ENCODE results near the gene IGSF22.

The IGSF22 gene

DNA sequence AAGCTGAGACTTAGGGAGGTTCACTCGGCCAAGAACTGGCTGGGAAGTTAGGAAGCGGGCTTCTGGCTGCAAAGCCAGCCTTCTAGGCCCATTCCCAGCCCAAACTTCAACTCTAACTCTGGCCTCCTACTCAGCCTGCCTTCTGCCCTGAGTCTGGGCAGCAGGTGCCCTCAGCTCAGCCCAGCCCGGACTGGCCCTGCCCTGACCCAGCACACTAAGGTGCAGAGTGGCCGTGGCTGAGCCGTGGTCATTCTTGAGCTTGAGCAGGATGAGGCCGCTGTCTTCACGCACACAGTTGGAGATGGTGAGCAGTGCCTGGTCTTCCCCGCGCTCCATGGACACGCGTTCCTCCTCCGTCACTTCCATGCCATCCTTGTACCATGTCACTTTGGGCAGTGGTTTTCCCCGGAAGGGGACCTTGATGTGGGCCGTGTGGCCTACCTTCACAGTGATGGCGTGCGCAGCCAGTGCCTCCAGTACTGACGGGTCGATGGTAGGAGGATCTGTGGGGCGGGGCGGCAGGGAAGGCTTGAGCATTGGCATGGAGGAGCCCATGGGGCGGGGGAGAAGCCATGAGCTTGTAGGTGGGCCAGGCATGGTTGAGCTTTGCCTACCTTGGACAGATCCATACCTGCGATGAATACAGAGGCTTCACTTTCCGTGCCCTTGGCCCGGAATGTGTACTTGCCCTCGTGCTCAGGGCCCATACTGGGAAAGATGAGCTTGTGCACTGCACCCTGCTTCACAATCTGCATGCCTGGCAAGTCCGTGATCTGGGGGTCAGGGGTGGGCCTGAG, 12.1 kb downstream of the IGSF22 start:
- DNase-seq (ENCODE audit: low spot score) = no peak

DNA sequence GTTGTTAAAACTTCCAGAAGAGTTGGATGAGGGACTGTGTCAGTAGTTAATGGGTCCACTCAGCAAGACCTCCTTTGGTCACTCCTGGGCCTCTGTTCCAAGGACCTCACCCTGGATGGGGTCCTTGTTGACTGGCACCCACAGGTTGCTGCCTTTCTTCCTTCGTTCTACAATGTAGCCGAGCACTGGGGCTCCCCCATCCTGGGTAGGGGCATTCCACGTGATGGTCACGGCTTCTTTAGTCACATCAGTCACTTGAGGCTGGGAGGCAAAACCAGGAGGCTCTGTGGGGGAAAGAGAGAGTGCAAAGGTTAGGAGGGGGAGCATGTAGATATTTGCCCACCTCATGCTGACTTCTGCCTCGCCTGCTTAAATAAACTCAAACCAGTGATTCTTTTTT, 15.4 kb downstream of the IGSF22 start:
- no peak for DNase-seq (ENCODE audit: low spot score)

DNA sequence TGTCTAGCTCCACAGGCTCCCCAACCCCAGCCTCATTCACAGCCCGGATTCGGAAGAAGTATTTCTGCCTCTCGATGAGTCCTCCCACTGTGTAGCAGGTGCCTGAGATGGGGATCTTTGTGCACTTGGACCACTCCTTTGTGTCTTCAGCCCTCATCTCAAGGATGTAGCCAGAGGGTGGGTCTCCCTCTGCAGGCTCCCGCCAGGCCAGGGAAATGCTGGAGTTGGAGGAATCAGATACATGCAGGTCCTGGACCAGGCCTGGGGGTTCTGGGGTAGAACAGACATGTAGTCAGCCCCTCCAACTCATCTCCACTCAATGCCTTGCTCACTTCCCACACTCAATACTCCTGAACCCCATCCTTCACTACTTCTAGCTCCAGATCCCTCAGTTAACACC, 16.6 kb downstream of the IGSF22 start:
- no peak for DNase-seq (ENCODE audit: low spot score)

DNA sequence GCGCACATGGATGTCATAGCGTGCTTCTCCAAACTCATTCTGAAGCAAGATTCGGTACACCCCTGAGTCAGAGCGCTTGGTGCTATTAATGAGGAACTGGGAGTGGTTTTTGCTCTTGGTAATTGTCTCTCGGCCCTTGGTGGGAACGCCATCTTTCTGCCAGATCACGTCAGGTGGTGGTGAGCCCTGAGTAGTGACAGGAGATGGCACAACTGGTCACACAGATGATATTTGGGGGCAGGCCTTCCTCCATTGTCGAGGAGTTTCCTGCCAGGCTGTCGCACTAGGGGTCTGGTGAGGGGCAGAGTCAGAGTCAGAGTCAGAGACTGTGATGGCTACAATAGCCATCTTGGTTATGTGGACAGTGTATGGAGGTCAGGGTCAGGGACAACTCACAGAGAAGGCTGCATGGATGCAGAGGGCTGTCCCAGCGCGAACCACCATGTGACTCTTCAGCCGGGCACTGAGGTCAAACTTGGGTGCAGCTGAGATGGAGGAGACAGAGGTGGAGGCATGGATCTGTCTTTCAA, 18.1 kb downstream of the IGSF22 start:
- DNase-seq (ENCODE audit: low spot score) = no peak

DNA sequence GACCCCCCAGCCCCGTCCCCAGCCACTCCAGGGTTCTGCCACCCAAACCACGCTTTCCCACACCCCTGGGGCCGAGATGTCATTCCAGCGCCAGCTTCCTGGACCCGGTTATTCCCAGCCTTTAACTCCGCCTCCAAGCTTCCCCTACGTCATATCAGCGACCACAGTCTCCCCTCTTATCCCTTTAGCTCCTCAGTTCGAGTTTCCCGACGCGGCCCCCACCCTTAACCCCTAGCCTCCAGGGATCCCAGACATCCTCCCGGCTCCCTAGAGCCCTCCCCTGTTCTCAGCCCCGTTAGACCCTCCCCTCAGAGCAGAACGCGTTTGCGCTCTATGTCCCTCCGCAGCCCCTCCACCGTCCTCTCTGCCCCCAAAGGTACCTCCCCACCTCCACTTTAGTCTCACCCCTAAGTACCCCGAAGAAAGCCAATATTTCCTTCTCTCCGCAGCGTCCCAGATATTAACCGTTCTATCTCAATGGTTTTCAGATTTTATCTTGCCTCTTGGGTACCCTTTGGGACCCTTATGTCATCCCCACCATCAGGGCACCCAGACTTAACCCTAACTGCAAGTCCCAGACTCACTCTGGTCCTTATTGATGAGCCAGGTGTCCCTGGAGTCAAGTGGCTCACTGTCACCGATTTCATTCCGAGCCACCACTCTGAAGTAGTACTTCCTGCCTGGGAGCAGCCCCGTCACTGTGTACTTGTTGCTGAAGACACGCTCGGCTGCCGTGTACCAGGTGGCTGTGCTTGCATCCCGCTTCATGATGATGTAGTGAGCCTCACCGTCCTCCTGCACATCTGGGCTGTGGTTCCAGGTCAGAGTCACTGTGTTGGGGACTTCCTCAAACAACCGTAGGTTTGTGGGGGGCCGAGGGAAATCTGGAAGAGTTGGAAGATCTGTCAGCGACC, 19.4 kb downstream of the IGSF22 start:
- DNase-seq (ENCODE audit: low spot score) = peak; percentile 56

DNA sequence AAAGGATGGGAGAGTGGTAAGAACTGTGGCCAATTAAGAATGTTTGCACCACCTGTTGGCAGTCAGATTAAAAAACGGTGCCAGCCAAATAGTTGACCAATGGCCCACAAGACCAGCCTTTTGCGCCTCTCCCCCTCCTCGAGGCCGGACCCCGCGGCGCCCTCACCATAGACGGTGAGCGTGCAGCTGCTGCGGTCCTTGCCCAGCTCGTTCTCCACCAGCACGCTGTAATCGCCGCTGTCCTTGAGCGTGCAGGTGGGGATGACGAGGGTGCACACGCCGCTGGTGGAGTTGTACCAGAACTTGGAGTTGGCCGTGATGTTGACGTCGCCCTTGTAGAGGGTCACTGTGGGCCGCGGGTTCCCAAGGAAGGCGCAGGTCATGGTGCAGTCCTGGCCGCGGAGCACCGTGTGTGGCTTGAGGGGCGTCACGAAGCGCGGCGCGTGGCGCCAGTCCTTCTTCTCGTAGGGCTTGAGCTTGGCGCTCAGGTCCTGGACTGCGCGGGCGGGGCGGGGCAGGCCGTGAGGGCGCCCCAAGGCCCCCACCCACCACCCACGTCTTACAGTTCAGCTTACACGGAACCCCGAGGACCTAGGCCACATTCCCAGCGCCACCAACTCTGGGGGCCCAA, 20.2 kb downstream of the IGSF22 start:
- DNase-seq (ENCODE audit: low spot score) = peak; percentile 22

DNA sequence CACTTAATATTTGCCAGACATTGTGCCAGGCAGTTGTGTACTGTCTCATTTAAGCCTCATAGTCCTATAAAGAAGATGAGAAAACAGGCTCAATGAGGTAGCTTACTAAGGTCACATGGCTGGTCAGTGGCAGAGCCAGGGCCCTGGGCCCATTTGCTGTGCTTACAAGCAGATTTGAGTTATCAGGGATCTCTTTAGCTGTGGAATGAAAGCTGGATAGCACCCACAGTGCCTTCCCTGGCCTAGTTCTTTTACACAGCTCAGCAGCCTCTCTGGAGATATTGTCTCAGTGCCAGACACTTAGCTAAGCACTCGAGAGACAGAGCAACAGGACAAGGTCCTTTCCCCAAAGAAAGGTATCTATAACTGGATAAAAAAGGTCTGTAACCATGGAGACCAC, 21.3 kb downstream of the IGSF22 start:
- peak; percentile 20 for DNase-seq (ENCODE audit: low spot score)

DNA sequence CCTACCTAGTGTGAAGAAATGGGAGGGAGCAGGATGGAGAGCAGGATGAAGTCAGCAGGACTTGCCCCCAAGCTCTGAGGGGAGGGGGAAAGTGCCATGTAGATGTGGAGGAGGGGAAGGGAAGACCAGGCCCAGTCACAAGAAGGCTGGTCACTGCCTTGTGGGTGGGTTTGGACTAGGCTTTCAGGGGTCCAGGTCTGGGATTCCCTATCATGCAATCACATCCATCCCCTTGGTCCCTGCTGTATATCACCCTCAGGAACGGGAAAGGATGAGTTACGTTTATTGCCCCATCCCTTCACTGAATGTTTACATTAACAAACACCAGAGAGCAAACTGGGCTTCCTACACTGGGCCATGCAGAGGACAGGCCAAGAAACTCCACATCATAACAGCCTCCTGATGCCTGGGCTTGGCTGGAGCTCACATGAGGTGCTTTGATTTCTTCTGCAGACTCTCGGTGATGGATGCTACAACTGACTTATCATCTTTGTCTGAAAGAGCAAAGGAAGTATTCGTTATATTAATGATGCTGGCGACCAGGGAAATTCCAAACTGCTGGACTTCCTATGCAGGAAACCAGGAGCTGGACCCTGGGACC, 21.8 kb downstream of the IGSF22 start:
- no peak for DNase-seq (ENCODE audit: low spot score)

DNA sequence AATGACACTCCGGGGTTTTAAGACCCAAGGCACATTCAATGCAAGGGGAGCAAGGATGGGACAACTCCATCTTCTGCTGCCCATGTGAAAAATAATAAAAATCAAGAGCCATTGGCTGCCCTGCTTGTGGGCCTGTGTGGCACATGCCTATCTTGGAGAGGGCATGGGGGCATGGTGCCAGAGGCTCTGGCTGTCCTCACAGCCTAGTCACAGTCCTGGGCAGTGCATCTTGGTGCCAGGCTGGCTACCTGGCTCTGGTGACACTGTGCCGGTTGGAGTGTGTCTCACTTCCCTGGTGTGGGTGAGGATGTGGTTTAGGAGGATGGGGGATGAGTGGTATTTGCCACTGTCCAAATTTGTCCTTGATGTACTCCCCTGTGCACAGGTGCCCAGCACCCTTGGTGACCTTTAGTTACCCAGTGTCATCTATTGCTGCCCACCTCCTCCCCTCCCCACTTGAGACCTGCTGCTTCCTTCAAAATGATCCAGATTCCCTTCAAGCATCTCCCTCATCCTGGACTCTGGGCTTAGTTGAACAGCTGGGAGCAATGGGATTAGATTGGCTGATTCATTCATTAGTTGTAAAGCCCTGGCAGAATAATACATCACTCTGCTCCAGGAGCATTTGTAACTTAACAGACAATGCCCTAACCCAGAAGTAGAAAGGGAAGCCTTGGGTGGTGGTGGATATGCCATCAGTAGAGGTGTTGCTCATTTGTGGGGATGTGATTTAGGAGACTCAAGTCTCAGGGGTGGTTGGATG, 22.8 kb downstream of the IGSF22 start:
- DNase-seq (ENCODE audit: low spot score) = no peak

DNA sequence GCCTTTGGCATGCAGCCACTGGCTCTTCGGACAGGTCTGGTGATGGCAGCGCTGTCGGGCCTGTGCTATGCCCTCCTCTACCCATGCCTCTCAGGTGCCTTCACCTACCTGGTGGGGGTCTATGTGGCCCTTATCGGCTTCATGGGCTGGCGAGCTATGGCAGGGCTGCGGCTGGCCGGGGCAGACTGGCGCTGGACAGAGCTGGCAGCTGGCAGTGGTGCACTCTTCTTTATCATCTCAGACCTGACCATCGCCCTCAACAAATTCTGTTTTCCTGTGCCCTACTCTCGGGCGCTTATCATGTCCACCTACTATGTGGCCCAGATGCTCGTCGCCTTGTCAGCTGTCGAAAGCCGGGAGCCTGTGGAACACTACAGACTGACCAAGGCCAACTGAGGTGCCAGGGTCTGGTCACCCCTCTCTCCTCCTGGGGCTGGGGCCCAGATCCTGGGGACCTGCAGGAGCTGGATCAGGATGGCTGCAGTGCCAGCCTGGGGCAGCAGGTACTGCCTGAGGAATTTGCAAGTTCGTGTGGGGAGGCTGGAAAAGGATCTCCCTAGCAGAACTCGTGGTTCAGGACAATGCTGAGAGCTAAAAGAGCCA, 24.3 kb downstream of the IGSF22 start:
- DNase-seq (ENCODE audit: low spot score) = no peak

DNA sequence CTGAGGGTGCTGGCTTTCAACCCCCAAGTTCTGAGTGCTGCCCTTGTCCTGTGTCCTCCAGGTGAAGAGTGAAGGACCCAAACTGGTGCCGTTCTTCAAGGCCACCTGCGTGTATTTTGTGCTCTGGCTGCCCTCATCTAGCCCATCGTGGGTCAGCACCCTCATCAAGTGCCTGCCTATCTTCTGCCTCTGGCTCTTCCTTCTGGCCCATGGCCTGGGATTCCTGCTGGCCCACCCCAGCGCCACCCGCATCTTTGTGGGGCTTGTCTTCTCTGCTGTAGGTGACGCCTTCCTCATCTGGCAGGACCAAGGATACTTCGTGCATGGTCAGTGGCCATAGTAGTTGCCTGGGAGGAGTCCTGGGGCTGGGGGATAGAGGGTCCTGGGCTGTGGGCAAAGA, 25.1 kb downstream of the IGSF22 start:
- no peak for DNase-seq (ENCODE audit: low spot score)

DNA sequence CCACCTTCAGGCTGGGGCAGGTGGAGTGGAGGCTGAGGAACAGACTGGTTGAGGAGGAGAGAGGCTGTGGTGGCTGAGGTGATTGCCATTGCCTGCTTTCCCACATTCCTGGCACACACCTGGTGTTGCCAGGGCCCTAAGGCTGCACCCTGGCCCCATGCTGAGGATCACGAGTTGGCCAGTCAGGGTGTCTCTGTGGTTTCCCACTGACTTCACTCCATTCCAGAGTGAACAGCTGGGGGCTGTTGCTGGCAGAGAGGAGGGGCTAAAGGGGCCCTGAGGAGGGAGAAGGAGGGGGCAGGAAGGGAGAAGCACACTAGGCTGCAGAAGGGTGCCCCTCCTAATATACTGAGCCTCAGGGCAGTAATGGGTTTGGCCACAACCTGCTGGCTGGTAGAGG, 25.6 kb downstream of the IGSF22 start:
- DNase-seq (ENCODE audit: low spot score) = peak; percentile 61

DNA sequence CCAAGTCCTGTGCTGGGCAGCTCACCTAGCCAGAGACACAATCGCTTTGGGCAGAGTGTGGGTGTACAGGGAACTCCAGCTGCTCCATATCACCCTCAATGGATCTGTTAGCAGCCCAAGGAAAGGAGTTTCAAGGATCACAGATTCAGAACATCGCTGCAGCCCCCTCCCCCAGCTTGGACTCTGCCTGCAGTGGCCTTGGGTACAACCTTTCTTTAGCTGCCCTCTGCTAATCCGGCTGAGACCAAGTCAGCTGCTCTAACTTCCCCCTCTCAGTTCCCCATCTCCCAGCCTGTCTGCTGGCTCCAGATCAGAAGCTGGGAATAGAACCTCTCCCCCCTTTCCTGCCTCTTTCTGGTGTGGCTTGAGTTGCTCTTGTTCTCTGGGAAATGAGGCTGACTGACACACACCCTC, 26.1 kb downstream of the IGSF22 start:
- DNase-seq (ENCODE audit: low spot score) = peak; percentile 81

DNA sequence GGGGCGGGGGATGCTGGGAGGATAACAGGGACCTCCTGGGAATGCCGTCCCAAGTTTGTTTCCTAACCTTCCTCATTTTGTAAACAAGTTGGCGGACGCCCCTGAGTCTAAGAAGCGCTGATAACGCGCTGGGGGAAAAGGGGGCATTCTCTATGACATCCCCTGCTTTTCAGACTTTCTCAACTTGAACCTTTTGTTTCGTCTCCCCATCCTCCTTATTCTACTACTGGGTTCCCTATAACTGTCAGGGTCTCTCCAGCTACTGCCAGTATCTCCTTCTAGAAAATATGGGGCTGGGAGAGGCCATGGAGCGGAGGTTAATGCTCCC, 26.8 kb downstream of the IGSF22 start:
- DNase-seq (ENCODE audit: low spot score) = no peak

DNA sequence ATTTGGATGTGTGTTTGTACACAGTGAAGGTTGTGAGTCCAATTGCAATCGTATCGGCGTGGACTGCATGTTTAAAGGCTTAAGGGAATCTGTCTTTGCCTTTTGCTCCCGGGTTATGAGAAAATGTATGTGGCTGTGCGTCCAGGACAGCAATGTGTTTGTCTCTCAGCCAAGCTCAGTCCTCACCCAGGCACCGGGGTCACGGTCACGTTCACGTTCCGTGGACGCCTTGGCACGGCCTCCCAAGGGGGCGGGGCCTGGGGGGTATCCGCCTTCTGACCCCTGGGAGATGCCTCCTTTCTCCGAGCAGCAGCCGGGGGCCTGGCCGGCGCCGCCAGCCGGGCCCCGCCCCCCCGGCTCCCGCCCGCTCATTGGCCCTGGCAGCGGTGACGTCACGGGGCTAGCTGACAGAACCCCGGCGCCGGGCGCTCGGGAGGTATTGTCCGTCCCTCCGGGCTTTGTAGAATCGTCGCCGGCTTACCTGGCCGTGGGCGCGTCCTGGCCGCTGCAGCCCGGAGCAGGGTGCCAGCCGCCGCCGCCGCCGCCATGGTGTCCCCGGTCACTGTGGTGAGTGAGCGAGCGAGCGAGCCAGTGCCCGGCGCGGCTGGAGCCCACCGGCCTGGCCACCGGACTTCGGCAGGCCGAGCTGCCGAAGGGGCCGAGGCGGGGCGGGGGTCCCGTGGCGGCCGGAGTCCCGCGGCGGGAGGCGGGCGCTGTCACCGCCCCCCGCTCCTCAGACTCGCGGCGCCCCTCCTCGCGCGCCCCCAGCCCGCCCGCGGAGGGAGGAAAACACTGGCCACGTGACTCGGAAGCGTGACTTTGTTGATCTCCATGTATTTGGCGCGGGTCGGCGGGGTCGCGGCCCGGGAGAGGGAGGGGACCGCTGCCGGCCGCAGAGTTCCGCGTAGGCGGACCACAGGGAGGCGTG, 27.4 kb downstream of the IGSF22 start, which contains the start of gene TMEM86A:
TSS of gene TMEM86A (plus strand) at position 439 of the 928 bp plus-strand sequence. CDS start at position 547, 108 bp downstream.
- DNase-seq (ENCODE audit: low spot score) = peak; percentile 90

DNA sequence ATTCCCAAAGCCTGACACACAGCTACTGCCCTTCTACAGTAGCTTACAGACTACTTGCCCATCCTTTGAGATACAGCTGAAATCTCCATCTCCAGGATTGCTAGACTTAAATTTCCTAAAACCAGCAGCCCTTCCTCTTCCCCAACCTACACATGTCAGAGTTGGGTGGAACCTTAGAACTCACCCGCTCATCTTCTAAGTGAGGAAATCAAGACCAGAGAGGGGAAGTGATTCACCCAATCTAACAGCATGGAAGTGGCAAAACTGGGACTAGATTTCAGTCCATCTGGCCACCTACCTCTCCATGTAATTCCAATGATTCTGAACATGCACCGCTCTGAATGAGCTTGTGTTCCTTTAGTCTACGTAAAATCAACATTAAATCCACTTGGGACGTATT, 28.4 kb downstream of the IGSF22 start:
- DNase-seq (ENCODE audit: low spot score) = peak; percentile 29

DNA sequence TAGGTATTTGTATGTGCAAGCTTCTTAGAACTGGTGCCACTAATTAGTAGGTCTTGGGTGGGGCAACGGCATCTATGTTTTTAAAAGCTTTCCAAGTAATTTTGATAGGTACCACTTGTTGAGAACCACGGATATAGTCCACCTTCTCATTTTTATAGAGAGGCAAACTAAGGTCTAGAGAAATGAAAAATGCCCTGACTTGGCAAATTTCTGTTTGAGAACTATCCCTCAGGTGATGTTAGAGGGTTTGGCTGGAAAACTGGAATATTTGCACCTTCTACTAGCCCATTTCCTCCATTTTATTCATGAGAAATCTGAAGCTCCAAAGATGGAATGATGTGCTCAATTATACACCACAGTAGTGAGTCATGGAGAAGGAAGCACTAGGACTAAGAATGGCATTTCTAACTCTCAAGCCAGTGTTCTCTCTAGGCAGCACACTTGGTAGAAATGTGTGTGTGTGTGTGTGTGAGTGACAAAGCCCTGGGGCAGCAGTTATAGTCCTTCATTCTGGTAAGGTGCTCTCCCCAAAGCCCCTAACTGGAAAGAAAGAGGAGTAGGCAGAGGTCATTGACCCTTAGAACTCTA, 29.3 kb downstream of the IGSF22 start:
- DNase-seq (ENCODE audit: low spot score) = no peak

DNA sequence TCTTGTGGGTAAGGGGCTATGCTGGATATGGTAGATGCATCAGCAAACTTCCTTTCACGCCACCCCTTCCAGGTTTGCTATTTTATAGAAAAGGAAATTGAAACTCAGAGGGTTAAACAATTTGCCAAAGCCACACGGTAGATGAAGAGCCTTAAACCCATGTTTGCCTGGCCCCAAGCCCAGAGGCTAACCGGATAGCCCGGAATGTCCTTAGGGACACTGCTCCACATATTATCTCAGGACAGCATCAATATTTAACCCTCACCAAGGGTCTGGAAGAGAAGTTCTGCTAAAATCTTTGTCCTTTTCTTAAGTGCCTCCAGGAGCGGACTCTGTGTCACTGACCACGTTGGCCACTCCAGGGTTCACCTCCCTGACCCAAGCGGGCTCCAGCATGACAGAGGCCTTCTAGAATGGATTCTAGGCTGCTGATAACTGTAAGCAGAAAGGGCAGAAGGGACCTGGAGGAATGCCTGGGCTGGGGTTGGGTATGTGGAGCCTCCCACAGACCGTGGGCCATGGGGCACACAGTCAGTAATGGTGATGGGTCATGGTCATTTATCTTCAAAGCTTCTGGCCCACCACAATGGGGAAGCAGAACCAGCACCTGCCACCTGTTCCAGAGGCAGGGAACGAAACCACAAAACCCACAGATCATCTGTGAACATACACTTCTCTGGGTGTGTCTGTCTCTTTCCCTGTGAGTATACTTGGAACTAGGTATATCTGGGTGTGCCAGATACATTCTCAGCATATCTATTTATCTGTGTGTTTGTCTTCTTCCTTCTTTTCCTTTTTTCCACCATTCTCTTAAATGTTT, 32.8 kb downstream of the IGSF22 start:
- no peak for DNase-seq (ENCODE audit: low spot score)
